Measurements from ENCODE around the gene SOX13. TPM values are rescaled to one million over a fixed set of nuclear protein-coding genes. Genes with fewer than 3 reads are reported as not detected.

SOX13 gene
- polyA plus RNA-seq, 1 experiment, result 2.0 TPM

GRCh38 chr1:204053893-204054292 lies 19.0 kb upstream of the SOX13 start:
- H3K27ac ChIP-seq (ENCODE audit: low read depth, low read length), result no peak overlapping the region
- H3K4me3 ChIP-seq (ENCODE audit: low read depth, low read length), result no peak overlapping the region
- no peak for DNase-seq (ENCODE audit: low read depth, low spot score)
- H3K27me3 ChIP-seq (ENCODE audit: control insufficient read depth, insufficient read depth, low read length), result peaks cover 2% of the 10 kb centered on the region
- ChIA-PET CTCF (interaction anchor here (0.7 kb wide), 1 partner anchor 82 kb away, joined by 3 read pairs; no protein-coding TSS in a partner anchor), POLR2A (no interaction called here)
- TF ChIP-seq, protein P1, sequence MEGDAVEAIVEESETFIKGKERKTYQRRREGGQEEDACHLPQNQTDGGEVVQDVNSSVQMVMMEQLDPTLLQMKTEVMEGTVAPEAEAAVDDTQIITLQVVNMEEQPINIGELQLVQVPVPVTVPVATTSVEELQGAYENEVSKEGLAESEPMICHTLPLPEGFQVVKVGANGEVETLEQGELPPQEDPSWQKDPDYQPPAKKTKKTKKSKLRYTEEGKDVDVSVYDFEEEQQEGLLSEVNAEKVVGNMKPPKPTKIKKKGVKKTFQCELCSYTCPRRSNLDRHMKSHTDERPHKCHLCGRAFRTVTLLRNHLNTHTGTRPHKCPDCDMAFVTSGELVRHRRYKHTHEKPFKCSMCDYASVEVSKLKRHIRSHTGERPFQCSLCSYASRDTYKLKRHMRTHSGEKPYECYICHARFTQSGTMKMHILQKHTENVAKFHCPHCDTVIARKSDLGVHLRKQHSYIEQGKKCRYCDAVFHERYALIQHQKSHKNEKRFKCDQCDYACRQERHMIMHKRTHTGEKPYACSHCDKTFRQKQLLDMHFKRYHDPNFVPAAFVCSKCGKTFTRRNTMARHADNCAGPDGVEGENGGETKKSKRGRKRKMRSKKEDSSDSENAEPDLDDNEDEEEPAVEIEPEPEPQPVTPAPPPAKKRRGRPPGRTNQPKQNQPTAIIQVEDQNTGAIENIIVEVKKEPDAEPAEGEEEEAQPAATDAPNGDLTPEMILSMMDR (IDR thresholded peaks at IDR 0.05; ENCODE audit: low read depth, low read length), result no peak
- no peaks in the 10 kb centered on the region for H3K9me3 ChIP-seq (ENCODE audit: control insufficient read depth, insufficient read depth, low read length)

DNA sequence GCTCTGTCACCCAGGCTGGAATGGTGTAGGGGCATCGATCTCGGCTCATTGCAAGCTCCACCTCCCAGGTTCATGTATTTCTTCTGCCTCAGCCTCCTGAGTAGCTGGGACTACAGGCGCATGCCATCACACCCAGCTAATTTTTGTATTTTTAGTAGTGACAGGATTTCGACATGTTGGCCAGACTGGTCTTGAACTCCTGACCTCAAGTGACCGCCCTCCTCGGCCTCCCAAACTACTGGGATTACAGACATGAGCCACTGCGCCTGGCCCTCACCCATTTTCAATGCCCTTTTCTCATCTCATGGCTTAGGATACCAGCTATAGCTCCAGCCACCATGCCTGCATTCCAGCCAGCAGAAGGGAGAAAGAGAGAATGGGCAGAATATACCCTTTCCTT lies 12.9 kb upstream of the SOX13 start:
- Histone ChIP-seq H3K4me3 (ENCODE audit: low read depth, low read length) (no peak overlapping the region), H3K9me3 (ENCODE audit: control insufficient read depth, insufficient read depth, low read length) (no peaks in the 10 kb centered on the region), H3K27ac (ENCODE audit: low read depth, low read length) (no peak overlapping the region), H3K27me3 (ENCODE audit: control insufficient read depth, insufficient read depth, low read length) (peaks cover 3% of the 10 kb centered on the region)
- TF ChIP-seq, protein P1 (IDR thresholded peaks at IDR 0.05; ENCODE audit: low read depth, low read length), result no peak
- POLR2A ChIA-PET, result no interaction called here
- CTCF ChIA-PET, result interaction anchor here (0.7 to 1.6 kb wide), 2 partner anchors 188 to 189 kb away, joined by 6 to 10 read pairs; no protein-coding TSS in a partner anchor
- DNase-seq (ENCODE audit: low read depth, low spot score), result no peak

DNA sequence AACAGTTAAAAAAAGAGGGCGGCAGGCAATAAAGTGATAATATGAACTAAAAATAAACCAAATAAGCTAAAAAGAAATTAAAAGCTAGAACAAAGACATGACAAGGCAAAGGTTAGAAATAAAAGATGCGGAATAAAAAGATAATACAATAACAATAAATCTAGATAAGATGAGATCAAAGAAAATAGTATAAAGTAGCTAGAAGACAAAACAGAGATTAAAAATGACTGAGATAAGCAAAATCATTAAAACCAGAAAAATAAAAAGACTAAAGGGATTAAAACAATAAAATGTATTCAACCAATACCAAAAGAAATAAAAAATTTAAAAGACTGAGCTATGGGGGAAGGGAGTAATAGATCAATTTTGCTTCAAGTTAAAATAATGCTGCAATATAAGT lies 10.8 kb upstream of the SOX13 start:
- CTCF ChIA-PET, result interaction anchor here (0.6 kb wide), 1 partner anchor 191 kb away, joined by 3 read pairs; no protein-coding TSS in a partner anchor
- TF ChIP-seq, protein P1 (IDR thresholded peaks at IDR 0.05; ENCODE audit: low read depth, low read length), result no peak
- Histone ChIP-seq H3K4me3 (ENCODE audit: low read depth, low read length) (no peak overlapping the region), H3K9me3 (ENCODE audit: control insufficient read depth, insufficient read depth, low read length) (no peaks in the 10 kb centered on the region; the same call in 1 of the 2 replicates), H3K27me3 (ENCODE audit: control insufficient read depth, insufficient read depth, low read length) (peaks cover 3% of the 10 kb centered on the region), H3K27ac (ENCODE audit: low read depth, low read length) (no peak overlapping the region)
- POLR2A ChIA-PET, result no interaction called here
- DNase-seq (ENCODE audit: low read depth, low spot score), result no peak

DNA sequence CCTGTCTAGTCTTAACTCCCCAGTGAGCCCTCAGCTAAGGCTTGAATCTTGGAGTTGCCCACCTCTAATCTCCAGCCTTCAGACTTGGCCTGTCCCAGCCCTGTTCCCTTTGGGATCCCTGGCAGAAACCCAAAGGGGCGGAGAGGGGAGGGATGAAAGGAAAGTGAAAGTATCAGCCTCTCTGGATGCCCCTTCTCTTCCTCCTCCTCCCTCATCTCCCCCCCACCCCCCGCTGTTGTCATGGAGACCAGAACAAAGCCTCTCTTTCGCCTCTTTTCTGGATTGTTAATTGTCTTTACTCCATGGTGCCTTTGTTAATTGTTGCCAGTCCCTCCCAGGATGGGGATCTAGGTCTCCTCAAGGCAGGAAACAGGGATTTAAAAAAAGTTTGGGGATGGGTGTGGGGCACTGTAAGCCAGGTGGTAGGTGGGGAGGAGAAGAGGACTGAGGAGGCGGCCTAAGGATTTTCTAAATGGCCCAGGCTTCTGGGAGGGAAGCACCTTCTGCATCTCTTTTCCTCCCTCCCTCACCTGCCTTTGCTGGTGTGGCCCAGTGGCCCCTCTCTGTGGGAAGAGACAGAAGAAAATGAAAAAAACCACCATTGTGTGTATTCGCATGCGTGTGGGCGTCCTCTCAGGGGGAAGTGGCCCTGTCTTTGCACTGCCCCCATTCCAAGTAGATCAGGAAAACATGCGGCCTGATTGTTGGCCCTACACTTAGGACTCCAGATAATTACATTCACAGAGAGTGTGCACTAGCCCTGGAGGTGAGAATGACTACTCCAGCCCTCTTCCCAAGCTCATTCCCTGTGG lies 7.5 kb upstream of the SOX13 start:
- H3K9me3 ChIP-seq (ENCODE audit: control insufficient read depth, insufficient read depth, low read length), result no peaks in the 10 kb centered on the region; the same call in 1 of the 2 replicates
- peaks cover 13% of the 10 kb centered on the region for H3K27me3 ChIP-seq (ENCODE audit: control insufficient read depth, insufficient read depth, low read length)
- POLR2A ChIA-PET, result no interaction called here
- CTCF ChIA-PET, result interaction anchor here (0.6 kb wide), 1 partner anchor 8 kb away, joined by 4 read pairs; the partner anchor contains the start of gene SOX13
- H3K4me3 ChIP-seq (ENCODE audit: low read depth, low read length), result no peak overlapping the region
- no peak overlapping the region for H3K27ac ChIP-seq (ENCODE audit: low read depth, low read length)
- TF ChIP-seq, protein P1 (IDR thresholded peaks at IDR 0.05; ENCODE audit: low read depth, low read length), result no peak
- no peak for DNase-seq (ENCODE audit: low read depth, low spot score)

DNA sequence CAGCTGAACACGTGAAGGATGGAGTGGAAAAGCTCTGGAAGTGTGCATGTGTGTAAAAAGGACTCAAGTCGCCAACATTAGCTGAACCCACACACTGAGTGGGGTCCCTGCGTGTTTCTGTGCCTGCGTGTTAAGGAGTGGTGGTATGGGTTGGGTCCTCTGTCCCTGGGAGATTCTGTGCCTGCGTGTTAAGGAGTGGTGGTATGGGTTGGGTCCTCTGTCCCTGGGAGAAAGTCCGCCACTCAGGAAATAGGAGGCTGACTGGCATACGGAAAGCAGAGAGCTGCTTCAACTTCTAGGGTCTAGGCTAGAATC lies 7.0 kb upstream of the SOX13 start:
- ChIA-PET POLR2A (no interaction called here), CTCF (no interaction called here)
- Histone ChIP-seq H3K27me3 (ENCODE audit: control insufficient read depth, insufficient read depth, low read length) (peaks cover 13% of the 10 kb centered on the region), H3K9me3 (ENCODE audit: control insufficient read depth, insufficient read depth, low read length) (no peaks in the 10 kb centered on the region; the same call in 1 of the 2 replicates), H3K4me3 (ENCODE audit: low read depth, low read length) (no peak overlapping the region), H3K27ac (ENCODE audit: low read depth, low read length) (no peak overlapping the region)
- TF ChIP-seq, protein P1 (IDR thresholded peaks at IDR 0.05; ENCODE audit: low read depth, low read length), result no peak
- no peak for DNase-seq (ENCODE audit: low read depth, low spot score)
